Hepatic stellate cell (primary cell): ENCODE results near the gene CTF1.
A peak's percentile ranks its signal among the peaks of the same experiment; 100 is the strongest.
"Not testable (repeated sequence)": the region's sequence is repeated elsewhere in the genome, so short reads cannot be mapped to it uniquely, and the experiment has no call there.

ENCODE experiments used
- DNase-seq: peaks from one replicate; pipeline ENCODE4 v3.0.0; 2011; ENCODE audit warnings: low spot score

CTF1 gene

GRCh38 chr16:30888856-30889499 is 7.4 kb upstream of the CTF1 start:
- no peak for DNase-seq

- no peak for DNase-seq
Measured at GRCh38 chr16:30889721-30890120, 6.7 kb upstream of the CTF1 start.

GRCh38 chr16:30891043-30891823 is 5.2 kb upstream of the CTF1 start:
- not testable (repeated sequence) for DNase-seq

- no peak for DNase-seq
Measured at GRCh38 chr16:30892670-30893416, 3.6 kb upstream of the CTF1 start.

GRCh38 chr16:30893417-30893743 is 3.0 kb upstream of the CTF1 start:
- DNase-seq = no peak

GRCh38 chr16:30893744-30894539 is 2.5 kb upstream of the CTF1 start, which contains the start of gene BCL7C:
TSS of gene BCL7C (minus strand) at chr16:30894077. CDS start at chr16:30893944, 133 bp downstream.
- peak; percentile 85 for DNase-seq

- DNase-seq = no peak
Measured at GRCh38 chr16:30894540-30895368, 1.7 kb upstream of the CTF1 start.

GRCh38 chr16:30895627-30896260 is 670 bp upstream of the CTF1 start:
- DNase-seq = no peak

- DNase-seq = peak; percentile 92
Measured at GRCh38 chr16:30896889-30897733, 697 bp downstream of the CTF1 start.

- DNase-seq = no peak
Measured at GRCh38 chr16:30899794-30900193, 3.4 kb downstream of the CTF1 start.

GRCh38 chr16:30900588-30900987 is 4.2 kb downstream of the CTF1 start:
- no peak for DNase-seq

- DNase-seq = no peak
Measured at GRCh38 chr16:30901201-30902028, 5.0 kb downstream of the CTF1 start.

- peak; percentile 87 for DNase-seq
Measured at GRCh38 chr16:30902029-30902972, 5.9 kb downstream of the CTF1 start.

GRCh38 chr16:30903002-30903401 is 6.6 kb downstream of the CTF1 start:
- no peak for DNase-seq

GRCh38 chr16:30903596-30903995 is 7.2 kb downstream of the CTF1 start:
- peak; percentile 26 for DNase-seq

GRCh38 chr16:30904114-30904780 is 7.8 kb downstream of the CTF1 start:
- no peak for DNase-seq

GRCh38 chr16:30907064-30907463 is 10.7 kb downstream of the CTF1 start:
- DNase-seq = no peak
